22Rv1 (cell line): ENCODE results near the gene WWC2.

ENCODE experiments used
- CTCF ChIP-seq: fragments of 450-650 bp; IDR thresholded peaks from 2 replicates; pipeline ENCODE4 v1.5.1; 2017; ENCODE audit warnings: mild to moderate bottlenecking
- ZFX ChIP-seq: fragments of 450-650 bp; IDR thresholded peaks from 2 replicates; pipeline ENCODE4 v1.6.1; 2017; ENCODE audit warnings: antibody characterized with exemption, borderline replicate concordance

DNA sequence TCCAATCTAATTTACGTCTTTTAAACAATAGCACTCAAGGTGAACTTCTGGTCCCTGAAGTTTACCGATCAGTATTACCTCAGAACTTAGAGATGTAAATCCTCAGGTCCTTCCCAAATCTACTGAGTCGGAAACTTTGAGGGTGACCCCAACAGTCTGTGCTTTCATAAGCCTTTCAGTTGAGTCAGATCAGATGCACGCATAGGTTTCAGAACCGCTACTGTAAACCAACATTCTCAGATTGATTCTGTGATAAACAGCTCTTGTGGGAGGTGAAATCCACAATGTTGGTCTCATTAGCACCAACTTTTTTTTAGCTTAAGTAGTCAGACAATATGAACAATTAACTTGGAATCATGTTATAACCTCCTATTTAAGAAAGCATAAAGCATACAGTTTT, 86.0 kb downstream of the WWC2 start:
- TF ChIP-seq CTCF = no peak
- no peak for TF ChIP-seq ZFX
